ENCODE results near the gene AKAP6.
"Not testable (repeated sequence)": the region's sequence is repeated elsewhere in the genome, so short reads cannot be mapped to it uniquely, and the experiment has no call there.

DNA sequence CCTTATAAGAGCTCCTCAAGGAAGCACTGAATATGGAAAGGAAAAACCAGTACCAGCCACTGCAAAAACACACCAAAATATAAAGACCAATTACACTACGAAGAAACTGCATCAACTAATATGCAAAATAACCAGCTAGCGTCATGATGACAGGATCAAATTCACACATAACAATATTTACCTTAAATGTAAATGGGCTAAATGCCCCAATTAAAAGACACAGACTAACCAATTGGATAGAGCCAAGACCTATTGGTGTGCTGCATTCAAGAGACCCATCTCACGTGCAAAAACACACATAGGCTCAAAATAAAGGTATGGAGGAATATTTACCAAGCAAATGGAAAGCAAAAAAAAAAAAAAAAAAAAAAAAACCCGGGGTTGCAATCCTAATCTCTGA, 133.5 kb downstream of the AKAP6 start:
- not testable (repeated sequence) for TF ChIP-seq POLR2A (IDR thresholded peaks at IDR 0.05)
- TF ChIP-seq, protein P1, sequence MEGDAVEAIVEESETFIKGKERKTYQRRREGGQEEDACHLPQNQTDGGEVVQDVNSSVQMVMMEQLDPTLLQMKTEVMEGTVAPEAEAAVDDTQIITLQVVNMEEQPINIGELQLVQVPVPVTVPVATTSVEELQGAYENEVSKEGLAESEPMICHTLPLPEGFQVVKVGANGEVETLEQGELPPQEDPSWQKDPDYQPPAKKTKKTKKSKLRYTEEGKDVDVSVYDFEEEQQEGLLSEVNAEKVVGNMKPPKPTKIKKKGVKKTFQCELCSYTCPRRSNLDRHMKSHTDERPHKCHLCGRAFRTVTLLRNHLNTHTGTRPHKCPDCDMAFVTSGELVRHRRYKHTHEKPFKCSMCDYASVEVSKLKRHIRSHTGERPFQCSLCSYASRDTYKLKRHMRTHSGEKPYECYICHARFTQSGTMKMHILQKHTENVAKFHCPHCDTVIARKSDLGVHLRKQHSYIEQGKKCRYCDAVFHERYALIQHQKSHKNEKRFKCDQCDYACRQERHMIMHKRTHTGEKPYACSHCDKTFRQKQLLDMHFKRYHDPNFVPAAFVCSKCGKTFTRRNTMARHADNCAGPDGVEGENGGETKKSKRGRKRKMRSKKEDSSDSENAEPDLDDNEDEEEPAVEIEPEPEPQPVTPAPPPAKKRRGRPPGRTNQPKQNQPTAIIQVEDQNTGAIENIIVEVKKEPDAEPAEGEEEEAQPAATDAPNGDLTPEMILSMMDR (IDR thresholded peaks at IDR 0.05): not testable (repeated sequence)
